ENCODE measurements around the gene CHD9. TPM values are rescaled to one million over a fixed set of nuclear protein-coding genes. Genes with fewer than 3 reads are reported as not detected.

CHD9 gene
- total and polyA plus RNA-seq, 9 of the 15 experiments (the other 6 are each of a cell fraction or from before 2014, with no cell fraction given): 29.0 to 69.3 (median 40.6) TPM

GRCh38 chr16:53078765-53079485 is 24.1 kb downstream of the CHD9 start (continued):
- TF ChIP-seq, protein P1, sequence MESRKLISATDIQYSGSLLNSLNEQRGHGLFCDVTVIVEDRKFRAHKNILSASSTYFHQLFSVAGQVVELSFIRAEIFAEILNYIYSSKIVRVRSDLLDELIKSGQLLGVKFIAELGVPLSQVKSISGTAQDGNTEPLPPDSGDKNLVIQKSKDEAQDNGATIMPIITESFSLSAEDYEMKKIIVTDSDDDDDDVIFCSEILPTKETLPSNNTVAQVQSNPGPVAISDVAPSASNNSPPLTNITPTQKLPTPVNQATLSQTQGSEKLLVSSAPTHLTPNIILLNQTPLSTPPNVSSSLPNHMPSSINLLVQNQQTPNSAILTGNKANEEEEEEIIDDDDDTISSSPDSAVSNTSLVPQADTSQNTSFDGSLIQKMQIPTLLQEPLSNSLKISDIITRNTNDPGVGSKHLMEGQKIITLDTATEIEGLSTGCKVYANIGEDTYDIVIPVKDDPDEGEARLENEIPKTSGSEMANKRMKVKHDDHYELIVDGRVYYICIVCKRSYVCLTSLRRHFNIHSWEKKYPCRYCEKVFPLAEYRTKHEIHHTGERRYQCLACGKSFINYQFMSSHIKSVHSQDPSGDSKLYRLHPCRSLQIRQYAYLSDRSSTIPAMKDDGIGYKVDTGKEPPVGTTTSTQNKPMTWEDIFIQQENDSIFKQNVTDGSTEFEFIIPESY (CRISPR knock-in tag; IDR thresholded peaks at IDR 0.05): no peak
- TF ChIP-seq ATF7 (IDR thresholded peaks at IDR 0.05) (peak; percentile 65), GTF2F1 (IDR thresholded peaks at IDR 0.05; ENCODE audit: low read depth, low read length) (no peak), JUND (IDR thresholded peaks at IDR 0.05; ENCODE audit: borderline replicate concordance, low read depth, low read length) (no peak), JUND (tag; IDR thresholded peaks at IDR 0.05; ENCODE audit: borderline replicate concordance, low read depth, low read length) (peak; percentile 13; the same call in 1 of the 3 replicates), NFE2L1 (tag; IDR thresholded peaks at IDR 0.05; ENCODE audit: borderline replicate concordance, low read depth) (peak; percentile 83), PHF20 (IDR thresholded peaks at IDR 0.05; ENCODE audit: partially characterized antibody) (no peak), RBM17 (IDR thresholded peaks at IDR 0.05; ENCODE audit: borderline replicate concordance, low read depth, low read length) (no peak), WHSC1 (IDR thresholded peaks at IDR 0.05; ENCODE audit: low read length) (no peak), NCOA2 (IDR thresholded peaks at IDR 0.05; ENCODE audit: partially characterized antibody in 2 of 2) (no peak), SRSF1 (IDR thresholded peaks at IDR 0.05; ENCODE audit: low read depth, low read length) (no peak), JUNB (CRISPR knock-in tag; conservative IDR thresholded peaks at IDR 0.05) (no peak), HES1 (IDR thresholded peaks at IDR 0.05; ENCODE audit: low read depth) (no peak), MAFG (tag; conservative IDR thresholded peaks at IDR 0.05) (peak; percentile 97), GABPB1 (CRISPR knock-in tag; IDR thresholded peaks at IDR 0.05) (no peak), MEF2D (tag; conservative IDR thresholded peaks at IDR 0.05; ENCODE audit: low read depth) (no peak), PHF8 (IDR thresholded peaks at IDR 0.05; ENCODE audit: borderline replicate concordance, low read length) (no peak), USF2 (CRISPR knock-in tag; IDR thresholded peaks at IDR 0.05) (no peak), TAF1 (IDR thresholded peaks at IDR 0.05; ENCODE audit: control insufficient read depth, extremely low read depth, insufficient read depth, low read length, severe bottlenecking) (no peak), VEZF1 (CRISPR knock-in tag; IDR thresholded peaks at IDR 0.05) (no peak)
- TF ChIP-seq, protein P2, sequence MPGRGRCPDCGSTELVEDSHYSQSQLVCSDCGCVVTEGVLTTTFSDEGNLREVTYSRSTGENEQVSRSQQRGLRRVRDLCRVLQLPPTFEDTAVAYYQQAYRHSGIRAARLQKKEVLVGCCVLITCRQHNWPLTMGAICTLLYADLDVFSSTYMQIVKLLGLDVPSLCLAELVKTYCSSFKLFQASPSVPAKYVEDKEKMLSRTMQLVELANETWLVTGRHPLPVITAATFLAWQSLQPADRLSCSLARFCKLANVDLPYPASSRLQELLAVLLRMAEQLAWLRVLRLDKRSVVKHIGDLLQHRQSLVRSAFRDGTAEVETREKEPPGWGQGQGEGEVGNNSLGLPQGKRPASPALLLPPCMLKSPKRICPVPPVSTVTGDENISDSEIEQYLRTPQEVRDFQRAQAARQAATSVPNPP (IDR thresholded peaks at IDR 0.05; ENCODE audit: borderline replicate concordance, insufficient read depth, insufficient read length): no peak
